ENCODE measurements around the gene CECR2.
A peak's percentile ranks its signal among the peaks of the same experiment; 100 is the strongest.

CECR2 gene

DNA sequence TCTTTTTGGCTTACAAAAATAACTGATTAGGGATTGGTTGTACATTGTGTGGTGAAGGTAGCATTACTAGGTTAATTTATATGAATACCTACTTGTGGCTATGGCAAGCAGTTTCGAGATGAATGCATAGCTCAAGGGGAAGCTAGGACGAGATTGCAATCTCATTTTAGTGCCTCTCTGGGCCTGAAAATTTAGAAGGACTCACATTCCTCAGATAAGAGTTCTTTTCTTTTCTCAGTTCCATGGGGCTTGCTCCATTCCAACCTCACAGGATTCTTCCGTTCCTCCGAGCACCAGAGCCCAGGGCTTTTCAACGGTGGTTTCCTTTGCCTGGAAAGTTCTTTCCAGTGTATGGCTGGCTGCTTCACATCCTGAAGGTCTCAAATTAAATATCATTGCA, 82.1 kb downstream of the CECR2 start:
- peak; percentile 80 for DNase-seq (ENCODE audit: low read depth, low spot score)

- DNase-seq (ENCODE audit: low read depth, low spot score), result no peak
Measured at GRCh38 chr22:17460895-17461294, 91.6 kb downstream of the CECR2 start.

- DNase-seq (ENCODE audit: low read depth, low spot score), result peak; percentile 24
Measured at GRCh38 chr22:17470880-17471500, 101.7 kb downstream of the CECR2 start.

GRCh38 chr22:17471886-17472535, 102.8 kb downstream of the CECR2 start:
- peak; percentile 32 for DNase-seq (ENCODE audit: low read depth, low spot score)

DNA sequence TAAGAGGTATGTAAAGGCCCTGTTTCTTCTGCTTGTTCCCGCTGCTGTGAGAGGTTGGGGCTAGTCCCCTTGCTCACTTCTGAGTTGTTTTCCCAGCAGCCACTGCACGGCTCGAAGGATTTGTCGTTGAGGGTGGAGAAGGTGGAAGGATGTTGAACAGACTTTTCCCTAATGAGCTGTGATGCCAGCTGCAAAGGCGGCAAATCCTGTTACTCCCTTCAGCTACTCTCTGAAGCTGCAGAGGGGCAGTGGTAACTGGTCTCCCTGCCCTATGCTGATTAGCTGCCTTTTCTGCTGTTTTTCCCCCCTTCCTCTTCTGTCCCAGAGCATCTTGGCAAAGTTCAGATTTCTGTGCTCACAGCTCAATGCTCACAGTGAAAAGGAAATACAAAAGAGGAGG, 103.7 kb downstream of the CECR2 start:
- DNase-seq (ENCODE audit: low read depth, low spot score), result peak; percentile 28

GRCh38 chr22:17475318-17476230, 106.3 kb downstream of the CECR2 start:
- no peak for DNase-seq (ENCODE audit: low read depth, low spot score)

DNA sequence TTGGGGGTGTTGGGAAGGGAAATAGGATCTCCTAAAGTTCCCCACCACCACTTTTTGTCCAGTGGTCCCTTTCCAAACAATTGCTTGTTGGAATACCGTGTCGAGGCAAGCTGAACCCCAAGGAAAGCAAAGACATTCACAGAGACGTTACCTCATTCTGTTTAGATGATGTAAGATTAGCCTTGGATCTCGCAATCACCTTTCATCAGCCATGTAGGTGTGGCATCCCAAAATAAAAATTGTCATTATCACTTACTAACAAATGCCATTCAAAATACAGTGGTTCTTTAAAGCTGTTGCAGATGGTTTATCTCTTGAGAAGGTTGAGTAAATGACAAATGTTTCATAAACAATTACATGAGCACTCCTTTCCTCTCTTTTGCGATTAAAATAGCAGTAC, 107.6 kb downstream of the CECR2 start:
- no peak for DNase-seq (ENCODE audit: low read depth, low spot score)

DNA sequence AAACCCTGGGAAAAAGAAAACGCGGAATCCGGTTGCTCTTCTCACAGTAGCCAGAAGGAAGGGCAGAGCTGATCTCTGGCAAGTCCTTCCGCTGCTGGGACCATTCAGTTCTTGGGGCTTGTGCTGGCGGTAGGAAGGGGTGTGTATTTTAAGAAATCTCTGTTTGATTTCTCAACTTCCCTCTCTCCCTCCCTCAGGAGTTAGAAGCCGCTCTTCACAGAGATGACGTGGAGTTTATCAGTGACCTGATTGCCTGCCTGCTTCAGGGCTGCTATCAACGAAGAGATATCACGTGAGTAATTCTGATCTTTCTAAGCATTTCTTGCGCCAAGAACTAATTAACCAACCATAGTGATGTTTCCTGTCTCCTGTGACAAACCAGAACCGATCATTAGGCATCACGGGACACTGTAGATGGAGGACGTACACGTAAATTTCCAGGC, 108.2 kb downstream of the CECR2 start:
- peak; percentile 24 for DNase-seq (ENCODE audit: low read depth, low spot score)

GRCh38 chr22:17479135-17479534, 109.9 kb downstream of the CECR2 start:
- no peak for DNase-seq (ENCODE audit: low read depth, low spot score)

- no peak for DNase-seq (ENCODE audit: low read depth, low spot score)
Measured at GRCh38 chr22:17481424-17481823, 112.2 kb downstream of the CECR2 start.

GRCh38 chr22:17483688-17484372, 114.6 kb downstream of the CECR2 start:
- DNase-seq (ENCODE audit: low read depth, low spot score), result no peak

DNA sequence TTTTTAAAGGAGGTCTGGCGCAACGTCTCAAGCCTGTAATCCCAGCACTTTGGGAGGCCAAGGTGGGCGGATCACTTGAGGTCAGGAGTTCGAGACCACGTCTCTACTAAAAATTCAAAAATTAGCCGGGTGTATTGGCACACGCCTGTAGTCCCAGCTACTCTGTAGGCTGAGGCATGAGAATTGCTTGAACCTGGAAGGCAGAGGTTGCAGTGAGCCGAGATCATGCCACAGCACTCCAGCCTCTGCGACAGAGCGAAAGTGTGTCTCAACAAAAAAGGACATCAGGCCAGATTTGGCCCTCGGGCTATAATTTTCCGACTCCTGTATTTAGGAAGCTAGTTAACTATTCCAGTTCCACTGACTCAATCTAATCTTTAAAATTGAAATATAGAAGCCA, 115.3 kb downstream of the CECR2 start:
- no peak for DNase-seq (ENCODE audit: low read depth, low spot score)

- DNase-seq (ENCODE audit: low read depth, low spot score), result no peak
Measured at GRCh38 chr22:17486313-17486712, 117.1 kb downstream of the CECR2 start.

DNA sequence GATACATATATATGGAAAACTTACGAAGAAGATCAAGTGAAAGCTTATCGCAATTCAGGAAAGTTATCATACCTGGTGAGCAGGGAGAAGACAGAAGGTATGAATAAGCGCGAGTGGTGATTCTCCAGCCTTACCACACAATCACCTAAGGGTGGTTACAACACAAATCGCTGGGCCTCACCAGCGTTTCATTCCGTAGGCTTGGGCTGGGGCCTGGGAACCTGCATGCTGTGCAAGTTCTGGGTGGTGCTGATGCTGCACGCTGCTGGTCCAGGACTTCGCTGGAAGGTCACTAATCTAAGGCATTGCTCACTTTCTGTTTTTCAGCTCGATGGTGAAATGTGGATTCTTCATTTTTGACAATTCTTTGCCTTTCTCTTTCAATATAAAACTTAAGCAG, 117.5 kb downstream of the CECR2 start:
- DNase-seq (ENCODE audit: low read depth, low spot score), result no peak

DNA sequence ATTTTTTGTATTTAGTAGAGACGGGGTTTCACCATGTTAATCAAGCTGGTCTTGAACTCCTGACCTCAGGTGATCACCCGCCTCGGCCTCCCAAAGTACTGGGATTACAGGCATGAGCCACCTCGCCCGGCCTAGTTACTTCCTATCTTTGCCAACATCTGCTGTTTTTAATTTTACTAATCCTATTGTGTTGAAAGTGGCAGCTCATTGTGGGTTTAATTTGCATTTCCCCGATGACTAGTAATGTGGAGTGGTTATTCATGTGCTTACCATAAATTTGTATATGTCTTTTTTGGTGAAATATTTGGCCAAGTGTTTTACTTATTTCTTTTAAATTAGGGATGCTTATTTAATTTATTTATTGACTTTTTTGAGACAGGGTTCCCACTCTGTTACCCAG, 119.8 kb downstream of the CECR2 start:
- no peak for DNase-seq (ENCODE audit: low read depth, low spot score)

GRCh38 chr22:17491090-17491640, 121.9 kb downstream of the CECR2 start:
- DNase-seq (ENCODE audit: low read depth, low spot score), result no peak

GRCh38 chr22:17492247-17492646, 123.0 kb downstream of the CECR2 start:
- DNase-seq (ENCODE audit: low read depth, low spot score), result no peak

- no peak for DNase-seq (ENCODE audit: low read depth, low spot score)
Measured at GRCh38 chr22:17493419-17493981, 124.2 kb downstream of the CECR2 start.

DNA sequence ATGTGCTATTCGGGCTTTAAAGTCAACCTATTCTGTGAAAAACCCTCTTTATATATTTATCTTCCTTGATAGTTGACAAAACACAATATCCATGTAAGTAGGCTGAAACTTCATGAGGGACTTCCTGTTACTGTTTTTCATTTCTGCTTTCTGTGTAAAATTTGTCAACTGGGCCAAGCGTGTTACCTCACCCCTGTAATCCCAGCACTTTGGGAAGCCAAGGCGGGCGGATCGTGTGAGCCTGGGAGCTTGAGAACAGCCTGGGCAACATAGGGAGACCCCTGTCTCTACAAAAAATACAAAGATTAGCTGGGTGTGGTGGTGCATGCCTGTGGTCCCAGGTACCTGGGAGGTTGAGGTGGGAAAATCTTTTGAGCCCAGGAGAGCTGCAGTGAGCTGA, 127.6 kb downstream of the CECR2 start:
- no peak for DNase-seq (ENCODE audit: low read depth, low spot score)

GRCh38 chr22:17501679-17502285, 132.5 kb downstream of the CECR2 start:
- peak; percentile 24 for DNase-seq (ENCODE audit: low read depth, low spot score)

DNA sequence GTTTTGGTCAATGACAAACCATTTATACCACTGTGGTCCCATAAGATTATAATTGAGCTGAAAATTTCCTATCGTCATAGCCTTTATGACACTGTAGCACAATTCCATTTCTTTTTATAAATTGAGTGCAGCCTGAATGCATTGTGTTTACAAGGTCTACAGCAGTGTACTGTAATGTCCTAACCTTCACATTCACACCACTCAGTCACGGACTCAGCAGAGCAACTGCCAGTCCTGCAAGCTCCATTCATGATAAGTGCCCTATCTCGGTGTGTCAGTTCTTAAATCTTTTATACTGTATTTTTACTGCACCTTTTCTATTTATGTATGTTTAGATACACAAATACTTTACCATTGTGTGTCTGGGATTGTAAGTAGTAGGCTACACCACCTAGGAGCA, 138.8 kb downstream of the CECR2 start:
- no peak for DNase-seq (ENCODE audit: low read depth, low spot score)

Measured in ELF-1 (cell line).